NOMO-1 treated with dmso at 0.1 percent for 144 hours (cell line): Measurements from ENCODE around the gene ETV6.

ENCODE experiments used
- DNase-seq: peaks from one replicate; lab custom pipeline; 2025; ENCODE audit not compliant: unreplicated experiment; lab: John Stamatoyannopoulos, UW

ETV6 gene

DNA sequence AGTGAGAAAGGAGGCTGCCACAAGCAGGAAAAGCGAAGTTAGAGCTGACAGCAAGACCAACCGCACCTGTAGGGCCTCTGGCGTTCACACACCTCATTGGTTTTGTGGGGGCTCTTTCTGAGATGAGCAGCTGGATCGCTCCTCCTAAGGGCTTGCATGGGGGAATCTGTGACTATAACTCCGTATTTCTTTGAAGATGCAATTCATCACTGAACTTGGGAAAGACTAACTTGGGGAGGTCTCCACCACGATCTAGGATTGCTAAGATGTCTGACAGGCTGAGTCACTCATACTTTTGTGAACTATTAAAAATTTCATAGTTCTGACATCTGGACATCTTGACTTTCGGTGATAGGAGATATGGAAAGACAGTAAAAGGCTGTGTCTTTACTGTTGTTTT is 173.6 kb downstream of the ETV6 start:
- DNase-seq, result no peak

DNA sequence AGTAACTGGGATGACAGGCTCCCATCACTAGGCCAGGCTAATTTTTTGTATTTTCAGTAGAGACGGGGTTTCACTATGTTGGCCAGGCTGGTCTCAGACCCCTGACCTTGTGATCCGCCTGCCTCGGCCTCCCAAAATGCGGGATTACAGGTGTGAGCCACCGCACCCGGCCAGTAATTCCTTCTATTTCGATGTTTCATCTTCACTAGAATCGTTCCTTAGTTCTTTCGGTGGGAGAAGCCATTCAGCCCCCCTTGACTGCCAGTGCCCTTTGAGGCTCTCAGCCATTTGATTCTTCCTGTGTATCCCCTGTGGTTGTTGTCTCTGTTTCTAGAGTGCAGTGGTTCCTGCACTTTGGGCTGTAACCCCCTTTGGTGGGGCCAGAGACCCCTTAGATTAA is 174.1 kb downstream of the ETV6 start:
- DNase-seq, result no peak

DNA sequence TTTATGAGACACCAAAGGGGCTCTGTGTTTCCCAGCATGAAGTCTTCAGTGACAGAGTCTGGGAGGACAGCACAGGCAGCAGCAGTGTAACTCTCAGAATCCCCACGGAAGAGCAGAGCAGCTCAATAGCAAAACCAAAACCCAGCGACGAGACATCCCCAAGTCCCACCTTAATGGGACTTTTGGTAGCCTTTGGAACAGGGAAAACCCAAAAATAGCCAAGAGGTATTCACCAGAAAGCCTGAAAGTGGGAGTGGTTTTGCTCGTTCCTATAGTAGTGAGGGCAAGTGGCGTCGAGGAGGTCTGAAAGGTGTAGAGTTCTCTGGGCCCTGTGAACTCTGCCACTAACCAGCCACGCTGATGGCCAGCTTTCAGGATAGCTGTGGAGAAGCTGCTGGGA is 174.6 kb downstream of the ETV6 start:
- DNase-seq, result no peak

DNA sequence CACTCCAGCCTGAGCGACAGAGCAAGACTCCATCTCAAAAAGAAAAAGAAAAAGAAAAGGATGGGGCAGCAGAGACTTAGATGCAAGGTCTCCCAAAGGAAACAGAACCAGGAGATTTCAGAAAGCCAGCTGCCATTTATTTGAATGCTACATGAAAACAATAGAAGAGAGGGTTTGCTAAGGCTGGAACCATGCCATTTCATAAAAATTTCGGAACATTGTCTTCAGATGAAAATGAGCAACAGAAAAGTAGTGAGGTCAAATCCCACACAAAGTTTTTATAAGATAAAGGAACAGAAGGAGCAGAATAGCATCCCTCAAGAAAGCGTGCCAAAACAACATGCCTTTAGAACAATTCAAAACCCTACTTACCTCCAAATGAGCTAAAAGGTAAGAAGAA is 175.3 kb downstream of the ETV6 start:
- no peak for DNase-seq

DNA sequence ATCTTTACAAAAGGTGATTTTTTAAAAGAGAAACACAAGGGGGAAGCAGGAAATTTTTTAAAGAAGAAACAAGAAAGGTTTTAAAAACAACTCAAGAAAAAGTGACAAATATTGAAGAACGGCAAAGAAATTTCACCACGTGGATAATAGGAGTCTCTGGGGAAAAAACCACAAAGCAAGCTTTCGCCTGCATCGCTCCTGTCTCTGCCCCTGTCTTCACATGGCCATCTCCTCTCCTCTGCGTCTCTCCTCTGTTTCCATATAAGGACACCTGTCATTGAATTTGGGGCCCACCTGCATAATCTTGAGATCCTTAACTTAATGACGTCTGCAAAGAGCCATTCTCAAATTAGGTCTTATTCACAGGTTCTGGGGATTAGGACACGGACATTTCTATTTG is 175.8 kb downstream of the ETV6 start:
- DNase-seq, result no peak

DNA sequence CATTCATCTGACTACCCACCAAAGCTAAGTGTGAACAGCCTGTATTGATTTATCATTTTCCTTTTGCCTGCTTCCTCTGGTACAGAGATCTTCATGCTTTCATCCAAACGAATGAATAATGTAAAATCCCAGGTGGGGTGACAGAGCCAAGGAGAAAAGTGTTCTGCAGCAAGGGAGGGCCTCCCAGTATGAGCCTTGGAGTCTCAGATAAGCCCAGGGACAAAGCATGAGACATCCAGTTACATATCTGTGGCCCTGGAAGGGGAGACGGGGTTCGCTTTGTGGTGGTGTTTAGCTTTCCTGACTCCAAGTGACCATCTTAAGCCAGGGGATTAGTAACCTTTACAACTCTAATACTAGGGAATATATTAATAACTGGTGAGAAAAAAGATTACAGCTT is 177.1 kb downstream of the ETV6 start:
- DNase-seq, result no peak

DNA sequence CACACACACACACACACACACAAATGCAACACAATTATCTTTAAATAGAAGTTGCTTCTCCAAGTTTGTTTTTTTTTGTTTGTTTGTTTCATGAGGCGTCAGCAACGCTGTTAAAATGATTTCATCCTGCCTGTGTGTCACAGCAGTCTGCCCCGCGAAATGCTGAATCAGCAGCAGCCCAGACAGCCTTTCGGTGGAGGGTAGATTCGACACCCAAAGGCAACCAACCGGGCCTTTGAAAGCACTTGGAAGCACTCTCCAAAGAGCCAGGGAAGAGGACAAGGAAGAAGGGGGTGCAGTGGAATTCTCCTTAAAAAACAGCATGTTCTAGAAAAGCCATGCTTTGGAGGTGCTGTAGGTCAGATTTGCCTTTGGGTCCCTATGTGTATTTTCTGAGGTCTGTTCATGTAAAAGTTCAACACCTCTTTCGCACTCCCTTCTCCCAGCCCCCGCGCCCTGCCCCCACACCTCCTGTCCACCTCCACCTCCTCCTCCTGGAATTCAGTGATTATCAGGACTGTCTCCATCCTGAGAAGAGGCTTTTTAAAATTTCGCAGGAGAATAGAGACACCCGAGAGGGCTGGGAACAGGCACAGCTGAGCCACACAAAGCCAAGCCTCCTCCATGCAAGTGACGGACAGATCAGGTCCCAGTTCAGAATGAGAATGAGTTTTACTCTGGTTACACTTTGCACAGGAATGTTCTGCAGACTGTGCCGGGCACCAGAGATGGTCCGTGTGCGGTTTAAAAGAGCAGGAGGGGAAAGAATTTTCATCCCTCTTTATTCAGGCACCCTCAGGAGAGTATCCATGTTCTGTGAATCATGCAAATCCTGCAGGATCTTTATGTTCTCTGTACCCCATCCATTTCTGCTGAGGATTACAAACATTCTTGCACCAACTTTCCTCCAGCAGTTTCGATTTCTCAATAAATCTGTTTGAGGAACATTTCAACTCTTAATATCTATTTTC is 177.9 kb downstream of the ETV6 start:
- DNase-seq, result no peak

DNA sequence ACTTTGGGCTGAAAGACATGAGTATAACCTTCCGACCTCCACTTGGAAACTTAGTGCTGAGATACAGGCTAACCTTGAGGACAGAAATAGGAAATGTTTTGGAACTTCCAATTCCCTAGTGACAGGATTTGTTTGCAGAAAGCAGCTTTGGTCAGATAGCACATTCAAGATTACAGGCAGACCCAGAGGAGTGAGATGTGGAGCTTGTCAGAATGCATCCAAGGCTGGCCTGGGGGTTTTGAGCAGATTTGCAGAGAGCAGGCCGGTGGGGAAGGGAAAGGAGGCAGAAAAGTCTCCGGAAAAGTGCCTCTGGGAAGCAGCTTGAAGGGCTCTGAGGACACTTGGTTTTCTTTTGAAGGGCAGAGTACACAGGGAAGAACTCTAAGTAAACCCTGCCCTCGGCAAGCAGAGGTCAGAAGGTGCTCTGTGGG is 180.3 kb downstream of the ETV6 start:
- DNase-seq, result no peak

DNA sequence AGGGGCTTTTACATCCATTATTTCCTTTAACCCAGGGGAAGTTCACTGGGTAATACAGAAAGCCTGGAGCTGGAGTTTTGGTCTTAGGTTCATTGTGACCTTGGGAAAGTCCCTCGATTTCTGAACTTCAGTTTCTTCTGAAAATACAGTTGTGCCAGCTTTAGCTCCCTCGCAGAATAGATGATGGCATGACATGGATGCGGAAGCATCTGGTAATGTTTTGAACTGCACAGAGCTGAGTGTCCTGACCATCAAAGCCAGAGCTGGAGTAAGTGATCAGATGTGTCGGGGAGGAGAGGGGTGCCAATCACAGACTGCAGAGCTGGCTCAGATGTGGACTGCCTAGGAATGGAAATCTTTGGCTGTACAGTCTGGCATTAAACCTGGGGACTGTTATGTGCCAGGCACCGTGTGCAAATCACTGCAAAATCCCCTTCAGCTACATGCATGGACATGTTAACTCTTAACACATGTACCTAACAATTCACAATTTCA is 180.9 kb downstream of the ETV6 start:
- DNase-seq, result no peak

DNA sequence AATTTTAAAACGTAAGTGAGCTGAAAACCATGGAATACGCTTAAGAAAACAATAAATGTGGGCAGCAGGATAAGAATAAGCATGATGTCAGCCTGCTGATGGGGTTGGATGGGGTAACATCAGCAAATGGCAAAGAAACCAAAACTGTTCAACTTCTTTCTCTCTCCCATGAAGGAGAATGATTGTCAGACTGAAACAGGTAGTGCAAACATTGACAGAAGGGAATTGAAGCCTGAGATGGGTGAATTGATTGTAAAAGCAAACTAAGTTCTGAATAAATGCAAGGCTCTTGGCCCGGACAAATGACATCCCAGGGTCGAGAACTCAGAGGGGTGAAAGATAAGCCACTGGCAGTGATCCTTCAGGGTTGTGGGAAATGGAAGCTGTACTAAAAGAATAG is 182.6 kb downstream of the ETV6 start:
- DNase-seq, result no peak

DNA sequence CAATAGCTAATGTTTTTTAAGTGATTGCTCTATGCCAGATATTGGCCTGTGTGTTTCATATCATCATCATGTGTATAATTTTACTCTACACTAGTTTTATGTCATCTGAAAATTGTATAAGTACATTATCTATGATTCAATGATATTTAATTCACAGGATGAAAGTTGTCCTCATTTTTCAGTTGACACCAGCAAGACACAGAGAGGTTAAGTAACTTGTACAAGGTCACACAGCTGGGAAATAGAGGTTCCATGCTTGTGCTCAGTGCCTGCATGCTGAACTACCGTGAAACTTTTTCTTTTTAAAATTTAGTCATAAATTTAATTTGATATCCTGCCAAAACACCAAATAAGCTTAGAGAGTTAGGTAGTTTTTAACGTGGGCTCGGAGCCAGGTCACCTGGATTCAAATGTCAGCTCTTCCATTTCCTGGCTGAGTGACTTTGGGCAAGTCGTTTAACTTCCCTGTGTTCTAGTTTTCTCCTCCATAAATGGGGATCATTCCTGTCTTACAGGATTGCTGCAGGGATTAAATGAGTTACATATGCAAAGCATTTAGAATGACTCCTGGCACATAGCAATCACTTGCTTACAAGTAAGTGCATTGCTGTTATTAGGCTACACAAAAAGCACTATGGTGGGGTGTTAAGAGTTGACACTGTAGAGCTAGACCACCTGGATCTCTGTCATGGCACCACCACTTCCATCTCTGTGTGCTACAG is 183.9 kb downstream of the ETV6 start:
- no peak for DNase-seq

DNA sequence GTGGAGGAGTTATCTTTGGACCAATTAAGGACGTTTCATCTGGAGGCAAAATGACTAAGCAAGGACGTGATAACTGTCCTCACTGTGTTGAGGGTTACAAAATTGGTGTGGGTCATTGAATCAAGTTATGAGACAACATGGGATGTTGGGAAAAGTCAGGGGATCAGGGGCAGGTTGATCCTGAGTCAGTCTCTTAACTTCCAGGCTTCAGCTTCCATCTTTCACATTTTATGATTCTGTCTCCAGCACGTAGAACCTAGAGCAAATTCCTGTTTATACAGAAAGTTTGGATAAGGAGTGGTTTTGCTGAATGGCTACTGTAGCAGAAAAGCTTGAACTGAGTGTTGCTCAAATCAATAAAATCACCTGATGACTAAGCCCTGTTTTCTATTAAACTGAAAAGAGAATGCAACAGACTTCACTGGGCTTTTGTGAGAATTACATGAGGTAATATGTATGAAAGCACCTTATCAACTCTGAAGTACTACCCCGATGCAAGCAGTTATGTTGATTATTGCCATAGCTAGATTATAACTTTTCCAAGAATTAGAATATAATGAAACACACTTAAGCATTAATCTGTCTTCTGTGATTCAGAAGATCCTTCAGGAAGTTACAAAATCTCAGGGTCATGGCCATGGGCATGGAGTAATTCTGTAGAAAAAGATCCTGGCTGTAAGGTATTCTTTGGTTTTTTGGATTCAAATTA is 184.8 kb downstream of the ETV6 start:
- no peak for DNase-seq

DNA sequence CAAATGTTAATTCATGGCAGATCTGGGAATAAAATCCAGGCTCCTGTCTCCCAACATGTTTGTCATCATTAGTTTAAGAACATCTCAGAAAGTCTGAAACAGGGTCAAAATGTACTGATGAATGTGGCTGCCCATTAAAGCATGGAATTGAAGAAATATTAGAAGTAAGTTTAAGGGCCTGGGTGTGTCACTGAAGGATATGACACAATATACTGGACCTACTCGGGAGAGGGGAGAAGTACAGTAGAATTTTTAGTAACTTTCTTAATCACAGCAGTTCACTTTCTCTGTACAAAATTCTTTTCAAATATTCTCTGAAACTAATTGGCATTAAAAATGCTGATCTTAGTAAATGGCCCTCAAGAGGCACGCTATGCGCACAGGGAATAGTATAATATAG is 185.5 kb downstream of the ETV6 start:
- DNase-seq, result no peak

DNA sequence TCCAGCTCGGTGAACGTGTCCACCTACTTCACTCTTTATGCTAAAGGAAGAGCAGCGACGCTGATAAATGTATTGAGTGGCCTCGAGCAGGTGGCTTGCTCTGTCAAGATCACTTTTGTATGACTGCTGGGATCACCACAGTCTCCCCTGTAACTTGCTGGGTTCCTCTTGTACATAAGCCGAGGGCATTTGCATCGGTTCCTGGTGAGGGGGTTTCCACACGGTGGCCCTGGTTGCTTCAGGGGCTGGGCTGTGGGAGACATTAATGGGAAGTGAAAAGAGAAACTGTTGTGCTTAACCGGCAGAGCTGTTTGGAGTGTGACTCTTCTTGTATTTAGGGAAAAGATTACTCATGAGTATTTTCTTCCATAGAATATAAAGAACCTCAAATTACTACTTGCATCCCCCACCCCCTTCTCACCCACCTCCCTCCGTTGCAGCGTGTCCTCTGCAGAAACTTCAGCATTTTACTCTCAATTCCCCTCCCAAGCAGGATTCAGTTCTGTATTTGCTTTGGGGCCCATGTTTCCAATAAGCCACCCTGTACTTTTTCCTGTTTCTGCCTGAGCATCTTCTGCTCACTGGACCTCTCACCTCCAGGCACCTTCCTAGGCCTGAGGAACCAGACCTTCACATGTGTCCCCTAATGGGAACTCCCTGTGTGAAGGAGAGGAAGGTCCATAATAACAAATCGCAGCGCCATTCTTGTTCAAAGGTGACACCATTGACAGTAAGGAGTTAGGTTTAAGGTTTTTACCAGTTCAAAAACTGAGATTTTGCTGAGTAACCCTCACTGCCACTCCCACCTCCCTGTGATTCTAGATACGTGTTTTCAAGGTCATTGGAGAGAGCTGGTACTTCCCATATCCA is 187.0 kb downstream of the ETV6 start:
- DNase-seq, result peak; percentile 96

DNA sequence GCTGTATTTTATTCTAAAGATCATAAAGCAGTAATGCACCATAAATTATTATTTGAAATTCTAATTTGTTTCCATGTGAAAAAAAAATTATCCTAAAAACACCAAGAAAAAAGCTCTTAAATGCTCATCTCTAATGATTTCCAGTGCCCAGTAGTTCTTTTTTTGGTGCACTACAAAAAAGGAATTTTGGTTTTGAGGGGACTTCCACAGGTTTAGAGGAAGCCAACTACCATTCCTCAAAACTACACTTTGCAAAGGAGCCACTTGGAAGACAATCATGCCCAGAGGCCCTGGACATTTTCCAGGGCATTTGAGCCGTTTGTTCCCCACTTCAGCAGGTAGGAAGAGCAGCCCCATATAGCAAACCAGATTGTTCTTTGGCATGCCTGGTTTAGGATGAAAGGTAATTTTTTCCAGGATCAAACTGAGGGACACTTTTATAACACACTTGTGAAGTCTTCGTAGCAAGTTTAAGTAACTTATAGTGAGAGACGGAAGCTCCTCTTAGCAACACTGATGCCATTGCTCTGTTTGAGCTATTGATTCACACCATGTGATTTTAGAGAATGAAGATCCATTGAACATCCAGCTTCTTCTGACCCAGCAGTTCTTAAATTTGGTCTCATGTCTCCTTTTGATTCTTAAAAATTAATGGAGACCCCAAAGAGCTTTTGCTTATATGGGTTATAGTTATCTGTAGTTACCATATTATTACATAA is 187.9 kb downstream of the ETV6 start:
- DNase-seq, result no peak

DNA sequence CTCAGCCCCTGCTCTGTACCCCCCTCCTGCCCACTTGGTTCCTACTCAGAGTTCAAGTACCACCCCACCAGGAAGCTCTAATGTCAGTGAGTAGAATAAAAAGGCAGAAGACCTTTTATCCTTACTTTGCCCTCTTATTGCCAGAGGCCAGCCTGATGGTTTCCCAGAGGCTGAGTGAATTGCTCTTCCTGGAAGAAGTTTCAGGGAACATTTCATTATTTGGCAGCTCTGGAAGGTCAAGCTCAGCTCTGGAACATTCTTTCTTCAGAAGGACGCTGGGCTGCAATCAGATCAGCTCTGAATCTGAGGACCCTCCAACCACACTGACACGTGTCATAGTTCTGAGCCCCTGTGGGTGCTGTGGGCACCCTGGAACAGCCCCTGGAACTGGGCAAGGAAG is 188.9 kb downstream of the ETV6 start:
- DNase-seq, result no peak

DNA sequence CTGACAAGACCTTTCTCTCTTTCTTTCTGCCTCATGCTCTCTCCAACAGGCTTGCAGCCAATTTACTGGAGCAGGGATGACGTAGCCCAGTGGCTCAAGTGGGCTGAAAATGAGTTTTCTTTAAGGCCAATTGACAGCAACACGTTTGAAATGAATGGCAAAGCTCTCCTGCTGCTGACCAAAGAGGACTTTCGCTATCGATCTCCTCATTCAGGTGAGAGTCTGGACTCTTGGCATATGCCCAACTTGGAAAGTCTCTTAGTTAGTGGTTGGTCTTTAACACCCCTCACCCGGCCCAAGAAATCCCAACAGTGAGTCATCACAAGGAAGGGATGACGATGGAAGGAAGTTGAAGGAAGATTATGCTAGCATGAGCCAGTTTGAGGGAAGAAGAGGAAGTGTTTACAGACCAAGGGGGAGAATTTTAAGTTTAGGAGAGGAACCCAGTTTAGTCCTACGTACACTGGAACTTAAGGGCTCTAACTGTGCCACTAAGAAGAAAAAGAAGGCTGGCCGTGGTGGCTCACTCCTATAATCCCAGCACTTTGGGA is 189.7 kb downstream of the ETV6 start:
- DNase-seq, result no peak

DNA sequence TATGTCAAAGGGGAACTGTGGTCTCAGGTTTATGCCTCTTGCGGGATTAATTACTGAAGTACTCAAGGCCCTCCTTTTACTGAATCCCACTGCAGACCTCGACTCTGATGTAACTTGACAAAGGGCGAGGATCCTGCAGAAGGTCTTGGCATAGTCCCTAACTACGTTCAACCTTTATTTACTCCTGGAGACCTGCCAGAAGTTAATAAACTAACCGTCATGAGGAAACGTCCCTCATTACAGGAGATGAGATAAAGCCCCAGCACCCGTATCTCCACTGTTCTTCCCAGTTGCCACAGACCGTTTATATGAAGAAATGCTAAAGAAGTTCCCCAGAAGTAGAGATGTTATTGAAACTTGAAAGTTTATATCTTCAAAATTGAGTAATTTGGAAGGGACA is 190.9 kb downstream of the ETV6 start:
- DNase-seq, result no peak

DNA sequence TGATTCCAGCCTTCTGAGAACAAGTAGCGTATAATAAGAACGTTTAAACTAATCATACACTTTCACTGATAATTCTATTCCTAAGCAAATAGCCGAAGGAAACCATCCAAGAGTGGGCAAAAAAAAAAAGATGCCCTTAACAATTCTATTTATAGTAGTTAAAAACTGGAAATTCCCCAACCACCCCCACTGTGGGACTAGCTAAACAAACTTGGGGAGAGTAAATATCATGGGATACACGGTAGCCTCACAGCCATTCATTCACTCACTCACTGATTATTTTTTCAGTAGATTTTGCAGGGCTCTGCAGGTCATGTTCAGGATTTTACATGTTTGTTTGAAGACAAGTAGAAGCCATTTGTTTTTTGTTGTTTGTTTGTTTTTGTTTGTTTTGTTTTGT is 197.0 kb downstream of the ETV6 start:
- DNase-seq, result no peak

DNA sequence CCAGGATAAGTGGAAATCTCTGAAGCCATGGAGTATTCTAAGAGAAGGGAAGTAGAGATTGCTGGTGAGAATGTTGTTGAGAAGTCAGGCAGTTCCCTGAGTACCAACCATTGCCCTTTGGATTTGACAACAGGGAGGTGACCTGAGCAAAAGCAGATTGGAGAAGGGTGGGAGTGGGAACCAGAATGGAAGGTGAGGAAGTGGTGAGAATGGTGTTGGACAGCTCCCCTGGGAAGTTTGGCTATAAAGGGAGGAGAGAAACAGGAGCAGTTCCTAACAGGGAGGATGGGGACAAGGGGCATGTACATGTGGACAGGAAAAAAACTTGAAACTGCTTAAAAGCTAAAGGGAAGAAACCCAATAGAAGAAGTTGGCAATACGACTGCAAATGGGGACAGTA is 198.1 kb downstream of the ETV6 start:
- DNase-seq, result no peak
